ENCODE measurements around the gene QKI.
"Not testable (repeated sequence)": the region's sequence is repeated elsewhere in the genome, so short reads cannot be mapped to it uniquely, and the experiment has no call there.

QKI gene

GRCh38 chr6:163435023-163435422 lies 20.5 kb downstream of the QKI start:
- no peak for TF ChIP-seq CTCF (IDR thresholded peaks at IDR 0.05; ENCODE audit: low read depth, low read length)
- DNase-seq (ENCODE audit: extremely low read depth, low read depth) = no peak

DNA sequence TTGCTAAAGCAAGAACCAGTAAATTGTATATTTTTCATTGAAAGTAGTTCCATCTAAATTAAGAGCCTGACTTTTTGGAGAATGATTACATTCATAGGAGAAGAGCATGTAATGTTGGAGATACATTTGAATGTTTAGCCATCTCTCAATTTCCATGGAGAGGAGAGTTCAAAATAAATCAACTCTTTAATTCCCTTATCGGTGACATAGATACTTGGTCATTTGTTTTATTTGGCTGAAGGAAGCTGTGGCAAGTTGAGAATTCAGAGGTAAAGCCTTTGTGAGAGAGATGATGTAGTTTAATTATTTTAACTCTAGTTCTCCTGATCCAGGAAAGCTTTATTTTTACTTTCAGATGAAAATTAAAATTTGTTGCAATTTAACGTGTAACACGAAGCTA lies 22.3 kb downstream of the QKI start:
- no peak for DNase-seq (ENCODE audit: extremely low read depth, low read depth)
- TF ChIP-seq CTCF (IDR thresholded peaks at IDR 0.05; ENCODE audit: low read depth, low read length) = no peak

GRCh38 chr6:163437466-163437865 lies 22.9 kb downstream of the QKI start:
- DNase-seq (ENCODE audit: extremely low read depth, low read depth) = no peak

GRCh38 chr6:163438298-163438939 lies 23.9 kb downstream of the QKI start:
- DNase-seq (ENCODE audit: extremely low read depth, low read depth) = no peak
- no peak for TF ChIP-seq CTCF (IDR thresholded peaks at IDR 0.05; ENCODE audit: low read depth, low read length)

More at GRCh38 chr6:163437466-163437865, 22.9 kb downstream of the QKI start:
- TF ChIP-seq CTCF (IDR thresholded peaks at IDR 0.05; ENCODE audit: low read depth, low read length) = no peak

DNA sequence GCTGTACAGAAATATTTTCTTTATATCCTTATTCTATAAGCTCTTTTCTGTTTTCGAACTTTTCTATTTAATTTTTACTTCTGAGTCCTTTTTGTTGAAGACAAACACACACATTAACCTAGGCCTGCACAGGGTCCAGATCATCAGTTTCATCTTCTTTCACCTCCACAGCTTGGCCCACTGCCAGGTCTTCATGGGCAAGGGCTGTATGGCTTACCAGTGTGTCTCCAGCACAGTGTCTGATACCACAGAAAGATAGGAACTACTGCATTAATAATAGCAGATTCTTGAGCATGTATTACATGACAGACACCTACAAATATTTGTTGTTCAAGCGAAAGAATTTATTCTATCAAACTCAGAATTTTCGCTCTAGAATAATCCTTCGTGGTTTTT lies 24.4 kb downstream of the QKI start:
- DNase-seq (ENCODE audit: extremely low read depth, low read depth) = no peak

GRCh38 chr6:163439390-163439789 lies 24.9 kb downstream of the QKI start:
- not testable (repeated sequence) for DNase-seq (ENCODE audit: extremely low read depth, low read depth)

More for the DNA sequence above, 24.4 kb downstream of the QKI start:
- TF ChIP-seq CTCF (IDR thresholded peaks at IDR 0.05; ENCODE audit: low read depth, low read length) = no peak

DNA sequence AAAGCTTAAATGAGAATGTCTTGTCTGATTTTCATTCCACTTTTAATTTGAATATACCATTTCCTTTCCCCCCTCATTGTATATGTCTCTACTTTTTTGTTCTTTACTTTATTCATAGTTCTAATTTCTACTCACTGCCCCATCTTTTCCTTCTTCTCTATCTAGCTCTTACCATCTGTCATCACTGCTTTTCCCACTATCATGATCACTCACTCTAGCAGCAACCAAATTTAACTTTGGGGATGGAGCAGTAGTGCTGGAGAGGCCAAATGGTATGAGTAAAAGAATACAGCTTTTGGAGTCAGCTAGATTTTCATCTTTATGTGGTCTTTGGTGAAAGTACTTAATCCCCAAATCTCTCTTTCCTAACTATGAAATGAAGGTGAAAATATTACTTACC lies 25.5 kb downstream of the QKI start:
- DNase-seq (ENCODE audit: extremely low read depth, low read depth) = no peak
- TF ChIP-seq CTCF (IDR thresholded peaks at IDR 0.05; ENCODE audit: low read depth, low read length) = no peak

DNA sequence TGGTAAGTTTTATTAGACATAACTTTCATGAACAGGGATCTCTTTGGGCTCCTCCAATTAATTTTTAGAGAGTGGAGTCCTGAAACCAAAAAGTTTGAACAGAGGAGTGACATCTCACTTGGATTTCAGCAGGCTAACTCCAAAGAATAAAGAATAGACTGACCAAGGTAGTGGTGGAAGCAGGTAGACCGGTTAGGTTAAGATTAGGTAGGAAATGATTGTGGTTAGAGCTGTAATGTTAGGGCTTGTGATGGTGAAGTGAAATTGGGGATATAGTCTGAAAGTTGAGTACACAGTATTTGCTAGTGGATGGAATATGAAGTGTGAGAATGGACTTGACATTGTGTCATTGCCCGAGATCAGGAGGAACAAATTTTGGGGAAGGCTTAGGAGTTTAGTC lies 27.8 kb downstream of the QKI start:
- TF ChIP-seq CTCF (IDR thresholded peaks at IDR 0.05; ENCODE audit: low read depth, low read length) = no peak
- DNase-seq (ENCODE audit: extremely low read depth, low read depth) = no peak
